ENCODE measurements around the gene SLC43A2.
"Not testable (repeated sequence)": the region's sequence is repeated elsewhere in the genome, so short reads cannot be mapped to it uniquely, and the experiment has no call there.

DNA sequence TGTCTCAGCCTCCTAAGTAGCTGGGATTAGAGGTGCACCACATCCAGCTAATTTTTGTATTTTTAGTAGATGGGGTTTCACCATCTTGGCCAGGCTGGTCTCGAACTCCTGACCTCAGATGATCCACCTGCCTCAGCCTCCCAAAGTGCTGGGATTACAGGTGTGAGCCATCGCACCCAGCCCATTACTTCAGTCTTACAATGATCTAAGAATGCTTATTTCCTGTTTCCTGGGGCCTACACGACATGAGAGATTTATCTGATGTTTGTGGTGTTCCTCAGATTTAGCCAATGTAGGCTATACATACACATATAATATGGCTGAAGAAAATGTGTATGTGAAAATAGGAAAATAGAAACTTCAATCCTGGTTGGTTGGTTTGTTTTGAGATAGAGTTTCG lies 101.8 kb downstream of the SLC43A2 start:
- not testable (repeated sequence) for TF ChIP-seq POLR2A (IDR thresholded peaks at IDR 0.05; ENCODE audit: low read length); FOSB (CRISPR knock-in tag; IDR thresholded peaks at IDR 0.05); EP300 (IDR thresholded peaks at IDR 0.05); JUN (IDR thresholded peaks at IDR 0.05); ZC3H11A (IDR thresholded peaks at IDR 0.05); MAZ (IDR thresholded peaks at IDR 0.05; ENCODE audit: borderline replicate concordance, low read depth, low read length)
- TF ChIP-seq, protein P1, sequence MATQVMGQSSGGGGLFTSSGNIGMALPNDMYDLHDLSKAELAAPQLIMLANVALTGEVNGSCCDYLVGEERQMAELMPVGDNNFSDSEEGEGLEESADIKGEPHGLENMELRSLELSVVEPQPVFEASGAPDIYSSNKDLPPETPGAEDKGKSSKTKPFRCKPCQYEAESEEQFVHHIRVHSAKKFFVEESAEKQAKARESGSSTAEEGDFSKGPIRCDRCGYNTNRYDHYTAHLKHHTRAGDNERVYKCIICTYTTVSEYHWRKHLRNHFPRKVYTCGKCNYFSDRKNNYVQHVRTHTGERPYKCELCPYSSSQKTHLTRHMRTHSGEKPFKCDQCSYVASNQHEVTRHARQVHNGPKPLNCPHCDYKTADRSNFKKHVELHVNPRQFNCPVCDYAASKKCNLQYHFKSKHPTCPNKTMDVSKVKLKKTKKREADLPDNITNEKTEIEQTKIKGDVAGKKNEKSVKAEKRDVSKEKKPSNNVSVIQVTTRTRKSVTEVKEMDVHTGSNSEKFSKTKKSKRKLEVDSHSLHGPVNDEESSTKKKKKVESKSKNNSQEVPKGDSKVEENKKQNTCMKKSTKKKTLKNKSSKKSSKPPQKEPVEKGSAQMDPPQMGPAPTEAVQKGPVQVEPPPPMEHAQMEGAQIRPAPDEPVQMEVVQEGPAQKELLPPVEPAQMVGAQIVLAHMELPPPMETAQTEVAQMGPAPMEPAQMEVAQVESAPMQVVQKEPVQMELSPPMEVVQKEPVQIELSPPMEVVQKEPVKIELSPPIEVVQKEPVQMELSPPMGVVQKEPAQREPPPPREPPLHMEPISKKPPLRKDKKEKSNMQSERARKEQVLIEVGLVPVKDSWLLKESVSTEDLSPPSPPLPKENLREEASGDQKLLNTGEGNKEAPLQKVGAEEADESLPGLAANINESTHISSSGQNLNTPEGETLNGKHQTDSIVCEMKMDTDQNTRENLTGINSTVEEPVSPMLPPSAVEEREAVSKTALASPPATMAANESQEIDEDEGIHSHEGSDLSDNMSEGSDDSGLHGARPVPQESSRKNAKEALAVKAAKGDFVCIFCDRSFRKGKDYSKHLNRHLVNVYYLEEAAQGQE (IDR thresholded peaks at IDR 0.05), result not testable (repeated sequence)
- TF ChIP-seq, protein P2, sequence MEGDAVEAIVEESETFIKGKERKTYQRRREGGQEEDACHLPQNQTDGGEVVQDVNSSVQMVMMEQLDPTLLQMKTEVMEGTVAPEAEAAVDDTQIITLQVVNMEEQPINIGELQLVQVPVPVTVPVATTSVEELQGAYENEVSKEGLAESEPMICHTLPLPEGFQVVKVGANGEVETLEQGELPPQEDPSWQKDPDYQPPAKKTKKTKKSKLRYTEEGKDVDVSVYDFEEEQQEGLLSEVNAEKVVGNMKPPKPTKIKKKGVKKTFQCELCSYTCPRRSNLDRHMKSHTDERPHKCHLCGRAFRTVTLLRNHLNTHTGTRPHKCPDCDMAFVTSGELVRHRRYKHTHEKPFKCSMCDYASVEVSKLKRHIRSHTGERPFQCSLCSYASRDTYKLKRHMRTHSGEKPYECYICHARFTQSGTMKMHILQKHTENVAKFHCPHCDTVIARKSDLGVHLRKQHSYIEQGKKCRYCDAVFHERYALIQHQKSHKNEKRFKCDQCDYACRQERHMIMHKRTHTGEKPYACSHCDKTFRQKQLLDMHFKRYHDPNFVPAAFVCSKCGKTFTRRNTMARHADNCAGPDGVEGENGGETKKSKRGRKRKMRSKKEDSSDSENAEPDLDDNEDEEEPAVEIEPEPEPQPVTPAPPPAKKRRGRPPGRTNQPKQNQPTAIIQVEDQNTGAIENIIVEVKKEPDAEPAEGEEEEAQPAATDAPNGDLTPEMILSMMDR (IDR thresholded peaks at IDR 0.05), result not testable (repeated sequence)
